ENCODE data around the gene PPP2R1B. TPM values are rescaled to one million over a fixed set of nuclear protein-coding genes. Genes with fewer than 3 reads are reported as not detected.
"Not testable (repeated sequence)": the region's sequence is repeated elsewhere in the genome, so short reads cannot be mapped to it uniquely, and the experiment has no call there.

The PPP2R1B gene
- total RNA-seq, 1 experiment from 2014 or later: 105 TPM

DNA sequence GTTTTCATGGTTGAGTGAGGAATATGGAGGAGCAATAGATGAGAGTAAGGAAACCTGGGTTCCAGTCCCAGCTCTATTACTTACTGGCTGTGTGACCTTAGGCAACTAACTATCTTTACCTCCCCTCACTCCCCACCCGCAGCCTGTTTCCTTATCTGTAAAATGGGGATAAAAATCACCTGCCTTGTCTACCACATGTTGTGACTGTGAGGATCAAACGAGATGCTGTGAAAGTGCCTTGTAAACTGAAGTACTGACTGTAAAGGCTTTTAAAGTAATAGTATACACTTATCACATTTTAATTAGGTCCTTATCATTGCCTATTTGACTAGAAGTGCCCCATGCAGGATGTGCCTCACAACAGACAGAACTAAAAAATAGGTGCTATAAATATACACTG lies 18.9 kb upstream of the PPP2R1B start:
- Histone ChIP-seq H2BK12ac (ENCODE audit: insufficient read length, low read depth, low read length) (no peak overlapping the region), H4K8ac (replicated peaks; ENCODE audit: insufficient read length, low read depth, low read length) (no peak overlapping the region), H2BK120ac (ENCODE audit: low read depth, low read length, poor library complexity, severe bottlenecking) (no peak overlapping the region), H3K27ac (ENCODE audit: insufficient read length, low read depth, low read length) (no peak overlapping the region), H4K20me1 (ENCODE audit: control insufficient read depth, insufficient read depth, insufficient read length) (no peaks in the 10 kb centered on the region), H3K23me2 (ENCODE audit: insufficient read length, low read depth, low read length, poor library complexity, severe bottlenecking) (no peaks in the 10 kb centered on the region), H2AFZ (ENCODE audit: low read length) (no peak overlapping the region), H2BK15ac (ENCODE audit: low read depth, low read length) (no peak overlapping the region), H3K79me1 (ENCODE audit: insufficient read depth, low read depth, low read length, poor library complexity, severe bottlenecking) (no peaks in the 10 kb centered on the region), H2BK5ac (ENCODE audit: insufficient read length, low read length) (no peak overlapping the region), H3T11ph (ENCODE audit: low read length) (no peak overlapping the region), H2BK20ac (ENCODE audit: low read depth, low read length, poor library complexity, severe bottlenecking) (no peak overlapping the region), H3K14ac (ENCODE audit: insufficient read depth, low read length) (no peak overlapping the region), H4K91ac (ENCODE audit: insufficient read length, low read depth, low read length) (no peak overlapping the region), H3K23ac (ENCODE audit: insufficient read length, low read depth, low read length) (no peak overlapping the region), H2AK5ac (ENCODE audit: insufficient read length, low read length) (no peak overlapping the region), H3K18ac (ENCODE audit: insufficient read length, low read depth, low read length) (no peak overlapping the region), H3K56ac (ENCODE audit: insufficient read length, low read depth, low read length) (no peak overlapping the region), H3K27me3 (ENCODE audit: insufficient read depth, low read length) (no peaks in the 10 kb centered on the region), H3K79me2 (ENCODE audit: insufficient read depth, low read length) (no peaks in the 10 kb centered on the region), H3K4me2 (ENCODE audit: insufficient read depth, insufficient read length, low read length) (no peak overlapping the region), H3K9ac (ENCODE audit: extremely low read depth, insufficient read length, low read length) (no peak overlapping the region), H3K4ac (ENCODE audit: low read depth, low read length) (no peak overlapping the region), H3K9me3 (ENCODE audit: control insufficient read depth, low read depth, low read length) (no peaks in the 10 kb centered on the region), H3K4me1 (ENCODE audit: insufficient read depth, low read length) (no peaks in the 10 kb centered on the region), H4K5ac (ENCODE audit: insufficient read length, low read depth, low read length) (no peak overlapping the region)
- WGBS (ENCODE audit: extremely low coverage, insufficient read length, low lambda C conversion rate): no CpG with 5 or more reads among the region's 2 CpGs
- H3K9me3 Mint-ChIP-seq: no peaks in the 10 kb centered on the region
- H3K27me3 Mint-ChIP-seq (ENCODE audit: low read depth): no peaks in the 10 kb centered on the region
- H3K27ac Mint-ChIP-seq: no peak overlapping the region
- TF ChIP-seq, protein P1, sequence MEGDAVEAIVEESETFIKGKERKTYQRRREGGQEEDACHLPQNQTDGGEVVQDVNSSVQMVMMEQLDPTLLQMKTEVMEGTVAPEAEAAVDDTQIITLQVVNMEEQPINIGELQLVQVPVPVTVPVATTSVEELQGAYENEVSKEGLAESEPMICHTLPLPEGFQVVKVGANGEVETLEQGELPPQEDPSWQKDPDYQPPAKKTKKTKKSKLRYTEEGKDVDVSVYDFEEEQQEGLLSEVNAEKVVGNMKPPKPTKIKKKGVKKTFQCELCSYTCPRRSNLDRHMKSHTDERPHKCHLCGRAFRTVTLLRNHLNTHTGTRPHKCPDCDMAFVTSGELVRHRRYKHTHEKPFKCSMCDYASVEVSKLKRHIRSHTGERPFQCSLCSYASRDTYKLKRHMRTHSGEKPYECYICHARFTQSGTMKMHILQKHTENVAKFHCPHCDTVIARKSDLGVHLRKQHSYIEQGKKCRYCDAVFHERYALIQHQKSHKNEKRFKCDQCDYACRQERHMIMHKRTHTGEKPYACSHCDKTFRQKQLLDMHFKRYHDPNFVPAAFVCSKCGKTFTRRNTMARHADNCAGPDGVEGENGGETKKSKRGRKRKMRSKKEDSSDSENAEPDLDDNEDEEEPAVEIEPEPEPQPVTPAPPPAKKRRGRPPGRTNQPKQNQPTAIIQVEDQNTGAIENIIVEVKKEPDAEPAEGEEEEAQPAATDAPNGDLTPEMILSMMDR (conservative IDR thresholded peaks at IDR 0.05): no peak
- no peak overlapping the region for H3K4me3 Mint-ChIP-seq
- peaks cover 0 to 4% (median 0%) of the 10 kb centered on the region in 3 experiments; a peak in 2 of 7 replicates for H3K36me3 Mint-ChIP-seq (ENCODE audit: insufficient read depth in 1 of 3, low read depth in 3 of 3)
- H3K4me1 Mint-ChIP-seq: no peaks in the 10 kb centered on the region
- DNase-seq: no peak

DNA sequence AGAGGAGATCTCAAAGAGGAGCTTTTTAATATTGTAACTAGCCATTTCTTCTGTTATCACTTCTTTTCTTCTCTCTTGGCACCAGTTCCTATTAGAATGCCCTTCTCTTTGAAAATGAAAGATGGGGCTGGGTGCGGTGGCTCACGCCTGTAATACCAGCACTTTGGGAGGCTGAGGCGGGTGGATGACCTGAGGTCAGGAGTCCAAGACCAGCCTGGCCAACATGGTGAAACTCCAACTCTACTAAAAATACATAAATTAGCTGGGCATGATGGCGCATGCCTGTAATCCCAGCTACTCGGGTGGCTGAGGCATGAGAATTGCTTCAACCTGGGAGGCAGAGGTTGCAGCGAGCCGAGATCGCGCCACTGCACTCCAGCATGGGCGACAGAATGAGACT lies 18.1 kb upstream of the PPP2R1B start:
- H2AK5ac ChIP-seq (ENCODE audit: insufficient read length, low read length); H3K4ac ChIP-seq (ENCODE audit: low read depth, low read length); H3K27me3 ChIP-seq (ENCODE audit: insufficient read depth, low read length); H3K56ac ChIP-seq (ENCODE audit: insufficient read length, low read depth, low read length); H2BK5ac ChIP-seq (ENCODE audit: insufficient read length, low read length); H3K9me3 ChIP-seq (ENCODE audit: control insufficient read depth, low read depth, low read length); H3K23ac ChIP-seq (ENCODE audit: insufficient read length, low read depth, low read length); H2BK12ac ChIP-seq (ENCODE audit: insufficient read length, low read depth, low read length); H3K14ac ChIP-seq (ENCODE audit: insufficient read depth, low read length); H3K18ac ChIP-seq (ENCODE audit: insufficient read length, low read depth, low read length); H2AFZ ChIP-seq (ENCODE audit: low read length); H3K27ac Mint-ChIP-seq; H4K8ac ChIP-seq (replicated peaks; ENCODE audit: insufficient read length, low read depth, low read length); H3K27ac ChIP-seq (ENCODE audit: insufficient read length, low read depth, low read length); H2BK15ac ChIP-seq (ENCODE audit: low read depth, low read length); H3K9me3 Mint-ChIP-seq; H3T11ph ChIP-seq (ENCODE audit: low read length); H2BK120ac ChIP-seq (ENCODE audit: low read depth, low read length, poor library complexity, severe bottlenecking); H3K23me2 ChIP-seq (ENCODE audit: insufficient read length, low read depth, low read length, poor library complexity, severe bottlenecking); H3K79me2 ChIP-seq (ENCODE audit: insufficient read depth, low read length); H3K79me1 ChIP-seq (ENCODE audit: insufficient read depth, low read depth, low read length, poor library complexity, severe bottlenecking); H3K36me3 Mint-ChIP-seq (ENCODE audit: insufficient read depth in 1 of 3, low read depth in 3 of 3); H2BK20ac ChIP-seq (ENCODE audit: low read depth, low read length, poor library complexity, severe bottlenecking); H3K27me3 Mint-ChIP-seq (ENCODE audit: low read depth); H3K4me1 Mint-ChIP-seq; H3K4me2 ChIP-seq (ENCODE audit: insufficient read depth, insufficient read length, low read length); H3K9ac ChIP-seq (ENCODE audit: extremely low read depth, insufficient read length, low read length); DNase-seq; H4K5ac ChIP-seq (ENCODE audit: insufficient read length, low read depth, low read length); H3K4me3 Mint-ChIP-seq; H4K20me1 ChIP-seq (ENCODE audit: control insufficient read depth, insufficient read depth, insufficient read length); H3K4me1 ChIP-seq (ENCODE audit: insufficient read depth, low read length); H4K91ac ChIP-seq (ENCODE audit: insufficient read length, low read depth, low read length): not testable (repeated sequence)
- WGBS (ENCODE audit: extremely low coverage, insufficient read length, low lambda C conversion rate): no CpG with 5 or more reads among the region's 10 CpGs
